Measurements from ENCODE around the gene SND1.

Gene SND1

DNA sequence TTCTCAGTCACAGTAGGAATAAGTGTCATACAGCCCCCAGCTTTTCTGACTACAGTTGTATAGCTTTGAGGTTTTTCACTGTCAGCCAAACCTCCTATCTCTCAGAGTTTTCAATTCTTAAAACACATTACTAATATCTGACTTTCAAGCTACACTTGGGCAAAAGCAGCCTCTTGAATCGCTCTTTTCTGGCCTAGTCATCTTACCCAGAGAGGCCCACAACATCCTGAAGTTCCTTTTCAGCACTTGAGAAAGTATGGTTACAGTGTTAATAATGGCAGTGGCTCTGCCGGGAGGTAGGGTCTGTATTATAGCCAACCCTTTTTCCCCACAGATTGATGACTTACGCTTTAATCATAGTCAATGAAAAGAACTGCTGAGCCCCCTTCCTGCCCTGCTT, 198.2 kb downstream of the SND1 start:
- Histone ChIP-seq H3K9me3 (ENCODE audit: control insufficient read depth, insufficient read depth, low read depth, low read length) (no peaks in the 10 kb centered on the region), H3K36me3 (ENCODE audit: control insufficient read depth in 2 of 2, insufficient read depth in 1 of 2, low read length in 2 of 2) (peaks cover 0 to 9% of the 10 kb centered on the region in 2 experiments; a peak in 1 of 3 replicates), H3K4me3 (ENCODE audit: low read depth, low read length) (no peak overlapping the region), H3K27ac (ENCODE audit: extremely low read depth, low read depth, low read length) (no peak overlapping the region), H3K4me1 (ENCODE audit: control insufficient read depth, insufficient read depth, low read length) (peaks cover 9% of the 10 kb centered on the region)
- POLR2A ChIA-PET, result no interaction called here
- CTCF ChIA-PET, result no interaction called here
- TF ChIP-seq KLF7 (tag by site-specific recombination; IDR thresholded peaks at IDR 0.05; ENCODE audit: borderline replicate concordance) (no peak), SCRT2 (tag by site-specific recombination; IDR thresholded peaks at IDR 0.05) (no peak), ZNF433 (tag by site-specific recombination; IDR thresholded peaks at IDR 0.05; ENCODE audit: low read depth) (no peak), MYNN (tag by site-specific recombination; IDR thresholded peaks at IDR 0.05; ENCODE audit: borderline replicate concordance) (no peak), GLIS1 (tag by site-specific recombination; IDR thresholded peaks at IDR 0.05) (no peak), EGR2 (tag by site-specific recombination; IDR thresholded peaks at IDR 0.05; ENCODE audit: low read depth) (no peak), BCL11A (tag by site-specific recombination; IDR thresholded peaks at IDR 0.05; ENCODE audit: low read depth) (no peak), ZNF292 (tag by site-specific recombination; IDR thresholded peaks at IDR 0.05; ENCODE audit: borderline replicate concordance, low read depth) (no peak), ZBTB48 (tag by site-specific recombination; IDR thresholded peaks at IDR 0.05) (no peak)
- TF ChIP-seq, protein P1, sequence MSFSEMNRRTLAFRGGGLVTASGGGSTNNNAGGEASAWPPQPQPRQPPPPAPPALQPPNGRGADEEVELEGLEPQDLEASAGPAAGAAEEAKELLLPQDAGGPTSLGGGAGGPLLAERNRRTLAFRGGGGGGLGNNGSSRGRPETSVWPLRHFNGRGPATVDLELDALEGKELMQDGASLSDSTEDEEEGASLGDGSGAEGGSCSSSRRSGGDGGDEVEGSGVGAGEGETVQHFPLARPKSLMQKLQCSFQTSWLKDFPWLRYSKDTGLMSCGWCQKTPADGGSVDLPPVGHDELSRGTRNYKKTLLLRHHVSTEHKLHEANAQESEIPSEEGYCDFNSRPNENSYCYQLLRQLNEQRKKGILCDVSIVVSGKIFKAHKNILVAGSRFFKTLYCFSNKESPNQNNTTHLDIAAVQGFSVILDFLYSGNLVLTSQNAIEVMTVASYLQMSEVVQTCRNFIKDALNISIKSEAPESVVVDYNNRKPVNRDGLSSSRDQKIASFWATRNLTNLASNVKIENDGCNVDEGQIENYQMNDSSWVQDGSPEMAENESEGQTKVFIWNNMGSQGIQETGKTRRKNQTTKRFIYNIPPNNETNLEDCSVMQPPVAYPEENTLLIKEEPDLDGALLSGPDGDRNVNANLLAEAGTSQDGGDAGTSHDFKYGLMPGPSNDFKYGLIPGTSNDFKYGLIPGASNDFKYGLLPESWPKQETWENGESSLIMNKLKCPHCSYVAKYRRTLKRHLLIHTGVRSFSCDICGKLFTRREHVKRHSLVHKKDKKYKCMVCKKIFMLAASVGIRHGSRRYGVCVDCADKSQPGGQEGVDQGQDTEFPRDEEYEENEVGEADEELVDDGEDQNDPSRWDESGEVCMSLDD (tag by site-specific recombination; IDR thresholded peaks at IDR 0.05), result no peak
- TF ChIP-seq, protein P2, sequence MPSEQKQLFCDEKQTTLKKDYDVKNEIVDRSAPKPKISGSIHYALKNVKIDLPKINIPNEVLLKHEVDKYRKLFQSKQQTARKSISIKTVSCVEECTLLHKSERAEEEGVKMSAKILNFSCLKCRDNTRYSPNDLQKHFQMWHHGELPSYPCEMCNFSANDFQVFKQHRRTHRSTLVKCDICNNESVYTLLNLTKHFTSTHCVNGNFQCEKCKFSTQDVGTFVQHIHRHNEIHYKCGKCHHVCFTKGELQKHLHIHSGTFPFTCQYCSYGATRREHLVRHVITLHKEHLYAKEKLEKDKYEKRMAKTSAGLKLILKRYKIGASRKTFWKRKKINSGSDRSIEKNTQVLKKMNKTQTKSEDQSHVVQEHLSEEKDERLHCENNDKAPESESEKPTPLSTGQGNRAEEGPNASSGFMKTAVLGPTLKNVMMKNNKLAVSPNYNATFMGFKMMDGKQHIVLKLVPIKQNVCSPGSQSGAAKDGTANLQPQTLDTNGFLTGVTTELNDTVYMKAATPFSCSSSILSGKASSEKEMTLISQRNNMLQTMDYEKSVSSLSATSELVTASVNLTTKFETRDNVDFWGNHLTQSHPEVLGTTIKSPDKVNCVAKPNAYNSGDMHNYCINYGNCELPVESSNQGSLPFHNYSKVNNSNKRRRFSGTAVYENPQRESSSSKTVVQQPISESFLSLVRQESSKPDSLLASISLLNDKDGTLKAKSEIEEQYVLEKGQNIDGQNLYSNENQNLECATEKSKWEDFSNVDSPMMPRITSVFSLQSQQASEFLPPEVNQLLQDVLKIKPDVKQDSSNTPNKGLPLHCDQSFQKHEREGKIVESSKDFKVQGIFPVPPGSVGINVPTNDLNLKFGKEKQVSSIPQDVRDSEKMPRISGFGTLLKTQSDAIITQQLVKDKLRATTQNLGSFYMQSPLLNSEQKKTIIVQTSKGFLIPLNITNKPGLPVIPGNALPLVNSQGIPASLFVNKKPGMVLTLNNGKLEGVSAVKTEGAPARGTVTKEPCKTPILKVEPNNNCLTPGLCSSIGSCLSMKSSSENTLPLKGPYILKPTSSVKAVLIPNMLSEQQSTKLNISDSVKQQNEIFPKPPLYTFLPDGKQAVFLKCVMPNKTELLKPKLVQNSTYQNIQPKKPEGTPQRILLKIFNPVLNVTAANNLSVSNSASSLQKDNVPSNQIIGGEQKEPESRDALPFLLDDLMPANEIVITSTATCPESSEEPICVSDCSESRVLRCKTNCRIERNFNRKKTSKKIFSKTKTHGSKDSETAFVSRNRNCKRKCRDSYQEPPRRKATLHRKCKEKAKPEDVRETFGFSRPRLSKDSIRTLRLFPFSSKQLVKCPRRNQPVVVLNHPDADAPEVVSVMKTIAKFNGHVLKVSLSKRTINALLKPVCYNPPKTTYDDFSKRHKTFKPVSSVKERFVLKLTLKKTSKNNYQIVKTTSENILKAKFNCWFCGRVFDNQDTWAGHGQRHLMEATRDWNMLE (tag by site-specific recombination; conservative IDR thresholded peaks at IDR 0.05; ENCODE audit: low read depth), result no peak
- TF ChIP-seq, protein P3, sequence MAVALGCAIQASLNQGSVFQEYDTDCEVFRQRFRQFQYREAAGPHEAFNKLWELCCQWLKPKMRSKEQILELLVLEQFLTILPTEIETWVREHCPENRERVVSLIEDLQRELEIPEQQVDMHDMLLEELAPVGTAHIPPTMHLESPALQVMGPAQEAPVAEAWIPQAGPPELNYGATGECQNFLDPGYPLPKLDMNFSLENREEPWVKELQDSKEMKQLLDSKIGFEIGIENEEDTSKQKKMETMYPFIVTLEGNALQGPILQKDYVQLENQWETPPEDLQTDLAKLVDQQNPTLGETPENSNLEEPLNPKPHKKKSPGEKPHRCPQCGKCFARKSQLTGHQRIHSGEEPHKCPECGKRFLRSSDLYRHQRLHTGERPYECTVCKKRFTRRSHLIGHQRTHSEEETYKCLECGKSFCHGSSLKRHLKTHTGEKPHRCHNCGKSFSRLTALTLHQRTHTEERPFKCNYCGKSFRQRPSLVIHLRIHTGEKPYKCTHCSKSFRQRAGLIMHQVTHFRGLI (tag by site-specific recombination; IDR thresholded peaks at IDR 0.05), result no peak

DNA sequence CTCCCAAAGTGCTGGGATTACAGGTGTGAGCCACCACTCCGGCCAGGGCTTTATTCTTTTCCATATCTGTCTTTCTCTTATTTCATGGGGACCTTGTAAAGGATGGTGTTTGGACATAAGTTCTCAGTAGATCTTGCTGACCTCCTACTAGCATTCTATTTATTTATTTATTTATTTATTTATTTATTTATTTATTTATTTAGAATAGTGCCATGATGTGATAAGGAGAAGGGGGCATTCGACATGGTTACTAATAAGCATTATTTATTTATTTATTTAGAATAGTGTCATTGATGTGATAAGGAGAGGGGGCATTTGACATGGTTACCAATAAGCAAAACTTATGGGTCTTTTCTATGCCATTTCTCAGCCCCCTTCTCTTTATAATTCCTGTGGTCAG, 202.4 kb downstream of the SND1 start:
- H3K36me3 ChIP-seq (ENCODE audit: control insufficient read depth in 2 of 2, insufficient read depth in 1 of 2, low read length in 2 of 2), result peaks cover 0 to 4% of the 10 kb centered on the region in 2 experiments; a peak in 1 of 3 replicates
- H3K4me1 ChIP-seq (ENCODE audit: control insufficient read depth, insufficient read depth, low read length), result no peaks in the 10 kb centered on the region
- ChIA-PET CTCF (no interaction called here), POLR2A (no interaction called here)
- no peaks in the 10 kb centered on the region for H3K9me3 ChIP-seq (ENCODE audit: control insufficient read depth, insufficient read depth, low read depth, low read length)
- H3K4me3 ChIP-seq (ENCODE audit: low read depth, low read length), result no peak overlapping the region
- H3K27ac ChIP-seq (ENCODE audit: extremely low read depth, low read depth, low read length), result no peak overlapping the region
- TF ChIP-seq ZBTB1 (tag by site-specific recombination; IDR thresholded peaks at IDR 0.05), result 0 out of 2 replicates have a peak, but pooled peaks have one; percentile 33
- TF ChIP-seq, protein P4, sequence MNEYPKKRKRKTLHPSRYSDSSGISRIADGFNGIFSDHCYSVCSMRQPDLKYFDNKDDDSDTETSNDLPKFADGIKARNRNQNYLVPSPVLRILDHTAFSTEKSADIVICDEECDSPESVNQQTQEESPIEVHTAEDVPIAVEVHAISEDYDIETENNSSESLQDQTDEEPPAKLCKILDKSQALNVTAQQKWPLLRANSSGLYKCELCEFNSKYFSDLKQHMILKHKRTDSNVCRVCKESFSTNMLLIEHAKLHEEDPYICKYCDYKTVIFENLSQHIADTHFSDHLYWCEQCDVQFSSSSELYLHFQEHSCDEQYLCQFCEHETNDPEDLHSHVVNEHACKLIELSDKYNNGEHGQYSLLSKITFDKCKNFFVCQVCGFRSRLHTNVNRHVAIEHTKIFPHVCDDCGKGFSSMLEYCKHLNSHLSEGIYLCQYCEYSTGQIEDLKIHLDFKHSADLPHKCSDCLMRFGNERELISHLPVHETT (tag by site-specific recombination; IDR thresholded peaks at IDR 0.05), result no peak
- TF ChIP-seq ZNF341 (tag by site-specific recombination; IDR thresholded peaks at IDR 0.05; ENCODE audit: low read depth), result no peak
- TF ChIP-seq ZNF223 (tag by site-specific recombination; IDR thresholded peaks at IDR 0.05), result 0 out of 2 replicates have a peak, but pooled peaks have one; percentile 30
- peak; percentile 93 for TF ChIP-seq ZNF394 (tag by site-specific recombination; IDR thresholded peaks at IDR 0.05; ENCODE audit: borderline replicate concordance)
- TF ChIP-seq ZNF501 (tag by site-specific recombination; IDR thresholded peaks at IDR 0.05), result peak; percentile 35; the same call in 1 of the 2 replicates
- TF ChIP-seq ZNF138 (tag by site-specific recombination; IDR thresholded peaks at IDR 0.05; ENCODE audit: borderline replicate concordance), result 0 out of 2 replicates have a peak, but pooled peaks have one; percentile 26
- TF ChIP-seq GLIS1 (tag by site-specific recombination; IDR thresholded peaks at IDR 0.05), result no peak
- peak; percentile 72 for TF ChIP-seq ZBTB8A (tag by site-specific recombination; IDR thresholded peaks at IDR 0.05)
- TF ChIP-seq GLI2 (tag by site-specific recombination; IDR thresholded peaks at IDR 0.05; ENCODE audit: borderline replicate concordance, low read depth), result peak; percentile 58; the same call in 1 of the 2 replicates
- TF ChIP-seq ZNF426 (tag by site-specific recombination; IDR thresholded peaks at IDR 0.05), result peak; percentile 88
- peak; percentile 37 for TF ChIP-seq ZNF654 (tag by site-specific recombination; IDR thresholded peaks at IDR 0.05; ENCODE audit: low read depth)
- TF ChIP-seq ZNF202 (tag by site-specific recombination; IDR thresholded peaks at IDR 0.05; ENCODE audit: borderline replicate concordance), result peak; percentile 67; the same call in 1 of the 2 replicates
- peak; percentile 55; the same call in 1 of the 2 replicates for TF ChIP-seq ZXDB (tag by site-specific recombination; IDR thresholded peaks at IDR 0.05)
